Keratinocyte (primary cell): ENCODE results near the gene SRRM5. TPM values are rescaled to one million over a fixed set of nuclear protein-coding genes. Genes with fewer than 3 reads are reported as not detected.

Experiments used
- DNase-seq: peaks from one replicate; pipeline ENCODE4 v3.0.0-alpha.2; 2011; ENCODE audit warnings: low read depth, missing footprints, low spot score
- FAIRE-seq: peaks from 2 replicates; lab custom pipeline; 2011; peaks lifted over from hg19 to GRCh38; lab: Jason Lieb, UNC
- H2AFZ ChIP-seq: 2 replicates; pipeline ENCODE4 v1.6.0; 2012; ENCODE audit warnings: low read length, control low read depth, inconsistent platforms; ENCODE audit not compliant: control insufficient read depth
- H3K27ac ChIP-seq: 2 replicates; pipeline ENCODE4 v1.5.1; 2011; ENCODE audit warnings: low read length; ENCODE audit not compliant: control insufficient read depth, insufficient read depth
- H3K27me3 ChIP-seq: 3 replicates; pipeline ENCODE4 v1.6.0; 2011; ENCODE audit warnings: low read length; ENCODE audit not compliant: control insufficient read depth, insufficient read depth; ENCODE audit errors: extremely low read depth
- H3K36me3 ChIP-seq, 2 experiments: 2 replicates in 1 of 2; 3 replicates in 1 of 2; pipeline ENCODE4 v1.5.1; 2011; ENCODE audit warnings: low read length in 2 of 2, mild to moderate bottlenecking in 1 of 2; ENCODE audit not compliant: control insufficient read depth in 2 of 2, insufficient read depth in 2 of 2; ENCODE audit errors: extremely low read depth in 1 of 2
- H3K4me1 ChIP-seq: 3 replicates; pipeline ENCODE4 v1.5.1; 2011; ENCODE audit warnings: low read length; ENCODE audit not compliant: control insufficient read depth, insufficient read depth; ENCODE audit errors: extremely low read depth
- H3K4me2 ChIP-seq: 3 replicates; pipeline ENCODE4 v1.6.0; 2011; ENCODE audit warnings: low read depth, low read length; ENCODE audit not compliant: control insufficient read depth, insufficient read depth; ENCODE audit errors: extremely low read depth
- H3K4me3 ChIP-seq, 3 experiments: fragments of 200-600 bp in 1 of 3; sonication (generic) in 1 of 3; 2 replicates in 2 of 3; 3 replicates in 1 of 3; pipeline ENCODE4 v1.5.1; 2011 to 2016; ENCODE audit warnings: low read length in 3 of 3, mild to moderate bottlenecking in 3 of 3, control low read depth in 2 of 3, inconsistent platforms in 1 of 3, low read depth in 1 of 3, mixed read lengths in 1 of 3, mixed run types in 1 of 3, moderate library complexity in 1 of 3; ENCODE audit not compliant: control insufficient read depth in 2 of 3, insufficient read depth in 2 of 3; ENCODE audit errors: extremely low read depth in 1 of 3
- H3K79me2 ChIP-seq: 2 replicates; pipeline ENCODE4 v1.6.0; 2012; ENCODE audit warnings: low read length; ENCODE audit not compliant: control insufficient read depth, insufficient read depth
- H3K9ac ChIP-seq: 3 replicates; pipeline ENCODE4 v1.6.0; 2011; ENCODE audit warnings: low read length; ENCODE audit not compliant: control insufficient read depth, insufficient read depth; ENCODE audit errors: extremely low read depth
- H3K9me1 ChIP-seq: 3 replicates; pipeline ENCODE4 v1.6.0; 2011; ENCODE audit warnings: low read length; ENCODE audit not compliant: control insufficient read depth, insufficient read depth; ENCODE audit errors: extremely low read depth
- H3K9me3 ChIP-seq: 2 replicates; pipeline ENCODE4 v1.5.1; 2012; ENCODE audit warnings: low read depth, low read length; ENCODE audit not compliant: control insufficient read depth
- H4K20me1 ChIP-seq: 3 replicates; pipeline ENCODE4 v1.6.0; 2011; ENCODE audit warnings: low read length; ENCODE audit not compliant: control insufficient read depth, insufficient read depth; ENCODE audit errors: extremely low read depth
- CTCF ChIP-seq, 3 experiments: IDR thresholded peaks in 1 of 3; conservative IDR thresholded peaks in 1 of 3; optimal IDR thresholded peaks in 1 of 3; 2 replicates in 2 of 3; 3 replicates in 1 of 3; pipeline versions ENCODE3 to v1.5.1; 2011; ENCODE audit warnings: low read length in 3 of 3, mild to moderate bottlenecking in 3 of 3, moderate library complexity in 2 of 3, control low read depth in 1 of 3, inconsistent platforms in 1 of 3; ENCODE audit not compliant: insufficient read depth in 2 of 3; ENCODE audit errors: extremely low read depth in 1 of 3
- EZH2 ChIP-seq: IDR thresholded peaks from one replicate; pipeline ENCODE4 v1.6.1; 2012; ENCODE audit warnings: inconsistent platforms, mild to moderate bottlenecking, low read length, moderate library complexity
- dilution Hi-C: fragments of 300-500 bp; cut with MboI; formaldehyde crosslinking; loops from one replicate; pipeline ENCODE4 v1.7.0; 2020; ENCODE audit warnings: low sequenced_read_pairs; ENCODE audit not compliant: extremely low pct_ligation_motif_present
- polyA plus RNA-seq, 5 experiments: library from polyadenylated mRNA; depleted of rRNA in 3 of 5; stranded (reverse) in 3 of 5; stranded (forward) in 1 of 5; unstranded in 1 of 5; fragments of >200 nt; gene quantifications; 1 replicate in 1 of 5; 2 replicates in 3 of 5; 3 replicates in 1 of 5; pipeline versions ENCODE4 v1.2.1 to v1.2.3, GENCODE V29; 2011 to 2012; ENCODE audit warnings: missing spikeins in 2 of 5, low read depth in 1 of 5, low replicate concordance in 1 of 5

Gene SRRM5
- polyA plus RNA-seq, 1 donor (not counting 4 experiments of a cell fraction or from before 2014, with no cell fraction given) = 0.03 TPM

GRCh38 chr19:43640424-43640757, 28.5 kb downstream of the SRRM5 start:
- H3K9ac ChIP-seq = no peak overlapping the region
- peak overlapping the region; percentile 74 for H3K4me2 ChIP-seq
- H3K36me3 ChIP-seq = no peaks in the 10 kb centered on the region
- no peak for FAIRE-seq
- H3K27ac ChIP-seq = no peak overlapping the region
- dilution Hi-C loops = no loop called here
- no peaks in the 10 kb centered on the region for H3K9me3 ChIP-seq
- TF ChIP-seq CTCF (optimal IDR thresholded peaks at IDR 0.05 in 1 of 3, IDR thresholded peaks at IDR 0.05 in 1 of 3, conservative IDR thresholded peaks at IDR 0.05 in 1 of 3; ENCODE audit: extremely low read depth in 1 of 3, insufficient read depth in 2 of 3, low read length in 3 of 3) (no peak), EZH2 (no peak)
- H4K20me1 ChIP-seq = no peaks in the 10 kb centered on the region
- peaks cover 15% of the 10 kb centered on the region for H3K27me3 ChIP-seq
- DNase-seq = no peak
- H3K4me1 ChIP-seq = peaks cover 7% of the 10 kb centered on the region
- peak overlapping the region in 2 of 3 experiments; percentile 49 to 58 for H3K4me3 ChIP-seq
- H3K9me1 ChIP-seq = no peaks in the 10 kb centered on the region
- H2AFZ ChIP-seq = peak overlapping the region; percentile 66
- no peaks in the 10 kb centered on the region for H3K79me2 ChIP-seq

- H3K9me3 ChIP-seq = no peaks in the 10 kb centered on the region
- H3K9ac ChIP-seq = no peak overlapping the region
- no peak overlapping the region for H3K4me3 ChIP-seq
- no peaks in the 10 kb centered on the region for H3K79me2 ChIP-seq
- no peaks in the 10 kb centered on the region for H3K36me3 ChIP-seq
- DNase-seq = no peak
- peaks cover 15% of the 10 kb centered on the region for H3K27me3 ChIP-seq
- dilution Hi-C loops = no loop called here
- no peak overlapping the region for H3K27ac ChIP-seq
- no peak for TF ChIP-seq EZH2
- TF ChIP-seq CTCF (optimal IDR thresholded peaks at IDR 0.05 in 1 of 3, IDR thresholded peaks at IDR 0.05 in 1 of 3, conservative IDR thresholded peaks at IDR 0.05 in 1 of 3; ENCODE audit: extremely low read depth in 1 of 3, insufficient read depth in 2 of 3, low read length in 3 of 3) = no peak
- H4K20me1 ChIP-seq = no peaks in the 10 kb centered on the region
- H3K4me1 ChIP-seq = peaks cover 7% of the 10 kb centered on the region
- H3K4me2 ChIP-seq = no peak overlapping the region
- FAIRE-seq = no peak
- H3K9me1 ChIP-seq = no peaks in the 10 kb centered on the region
- H2AFZ ChIP-seq = no peak overlapping the region
Measured at GRCh38 chr19:43641333-43641732, 29.4 kb downstream of the SRRM5 start.
